K562 (cell line): ENCODE data around the gene HIP1R. TPM values are rescaled to one million over a fixed set of nuclear protein-coding genes. Genes with fewer than 3 reads are reported as not detected.

ENCODE experiments used
- ATAC-seq: fragments of 200-7000 bp; cut with Tn5 transposase; 3 replicates; pipeline ENCODE4 v1.9.1; 2020; ENCODE audit warnings: moderate library complexity
- BruUV-seq: library from RNA; stranded (reverse); fragments of 400-500 nt; replicated peaks from 2 replicates; lab custom pipeline; 2021; lab: Mats Ljungman, UMichigan
- CTCF ChIA-PET: fragments of 300-600 bp; formaldehyde crosslinking; extraction: SDS; loops from one replicate; lab custom pipeline; 2021; ENCODE audit warnings: low intra/inter-chr PET ratio; lab: Yijun Ruan, JAX
- POLR2A ChIA-PET: fragments of 300-600, 350-650 bp; sonication (Branson Sonifier 250); formaldehyde crosslinking; extraction: SDS; loops from one replicate; lab custom pipeline; 2021; ENCODE audit warnings: antibody characterized with exemption, inconsistent platforms; lab: Yijun Ruan, JAX
- DNase-seq, 4 experiments: peaks; one replicate each; pipeline versions ENCODE4 v3.0.0 to v3.0.0-alpha.2; 2011 to 2018; ENCODE audit warnings: low spot score in 3 of 4, mixed read lengths in 3 of 4; ENCODE audit errors: extremely low read depth in 1 of 4
- FAIRE-seq: peaks from 2 replicates; lab custom pipeline; 2011; peaks lifted over from hg19 to GRCh38; lab: Jason Lieb, UNC
- H2AFZ ChIP-seq: 2 replicates; pipeline ENCODE4 v1.6.0; 2011; ENCODE audit warnings: low read depth, low read length, control low read depth, inconsistent platforms
- H3K27ac ChIP-seq: fragments of 200-600 bp; 3 replicates; pipeline ENCODE4 v1.8.0; 2011; ENCODE audit warnings: low read depth, mild to moderate bottlenecking, control low read depth, inconsistent platforms, low read length, moderate library complexity, mixed read lengths; ENCODE audit errors: extremely low read depth
- H3K27me3 ChIP-seq, 2 experiments: fragments of 300-600 bp in 1 of 2; 2 replicates in 1 of 2; 3 replicates in 1 of 2; pipeline versions ENCODE4 v1.6.0 to v1.8.0; 2011; ENCODE audit warnings: inconsistent platforms in 2 of 2, low read length in 2 of 2, mild to moderate bottlenecking in 1 of 2, mixed read lengths in 1 of 2, moderate library complexity in 1 of 2; ENCODE audit not compliant: control insufficient read depth in 2 of 2, insufficient read depth in 2 of 2
- H3K36me3 ChIP-seq: fragments of 300-600 bp; 3 replicates; pipeline ENCODE4 v1.8.0; 2011; ENCODE audit warnings: mild to moderate bottlenecking, low read length, inconsistent platforms; ENCODE audit not compliant: control insufficient read depth, insufficient read depth
- H3K4me1 ChIP-seq, 2 experiments: fragments of 200-600 bp in 1 of 2; replicated peaks in 1 of 2; 2 replicates in 1 of 2; 3 replicates in 1 of 2; pipeline versions ENCODE4 v1.5.1 to v1.8.0; 2011; ENCODE audit warnings: inconsistent platforms in 2 of 2, low read length in 2 of 2, mild to moderate bottlenecking in 1 of 2, mixed read lengths in 1 of 2, moderate library complexity in 1 of 2; ENCODE audit not compliant: control insufficient read depth in 2 of 2, insufficient read depth in 2 of 2
- H3K4me2 ChIP-seq: 2 replicates; pipeline ENCODE4 v1.6.1; 2011; ENCODE audit warnings: low read length, control low read depth, inconsistent platforms, mixed read lengths; ENCODE audit not compliant: insufficient read depth
- H3K4me3 ChIP-seq: fragments of 200-600 bp; sonication (generic), shearing (Covaris generic); 2 replicates; pipeline ENCODE4 v1.5.1; 2016; ENCODE audit warnings: control low read depth, inconsistent platforms
- H3K79me2 ChIP-seq: fragments of 200-600 bp; 3 replicates; pipeline ENCODE4 v1.8.0; 2011; ENCODE audit warnings: low read length, inconsistent platforms; ENCODE audit not compliant: control insufficient read depth, insufficient read depth
- H3K9ac ChIP-seq, 2 experiments: 2 replicates each; pipeline versions ENCODE4 v1.6.0 to v1.6.1; 2011; ENCODE audit warnings: low read depth in 2 of 2, low read length in 2 of 2, control low read depth in 1 of 2, inconsistent platforms in 1 of 2, mild to moderate bottlenecking in 1 of 2, mixed read lengths in 1 of 2; ENCODE audit not compliant: insufficient read depth in 1 of 2
- H3K9me1 ChIP-seq: one replicate; pipeline ENCODE4 v1.6.0; 2011; ENCODE audit warnings: inconsistent platforms, mild to moderate bottlenecking, low read length, moderate library complexity; ENCODE audit not compliant: control insufficient read depth, insufficient read depth
- H3K9me3 ChIP-seq: replicated peaks from 2 replicates; pipeline ENCODE4 v1.5.1; 2011; ENCODE audit warnings: low read depth, low read length, inconsistent platforms; ENCODE audit not compliant: control insufficient read depth, insufficient read depth
- H4K20me1 ChIP-seq: replicated peaks from 2 replicates; pipeline ENCODE4 v1.6.1; 2011; ENCODE audit warnings: low read length, inconsistent platforms, mixed read lengths; ENCODE audit not compliant: control insufficient read depth, insufficient read depth
- CBX1 ChIP-seq: sonication (generic); IDR thresholded peaks from 2 replicates; pipeline ENCODE4 v1.6.1; 2016; ENCODE audit warnings: antibody characterized with exemption, low read depth, mild to moderate bottlenecking
- CEBPG ChIP-seq, 3 experiments: fragments of 200-800 bp in 1 of 3; sonication (Bioruptor generic) in 1 of 3; sonication (generic) in 1 of 3; formaldehyde crosslinking in 1 of 3; IDR thresholded peaks in 2 of 3; conservative IDR thresholded peaks in 1 of 3; 2 replicates each; pipeline versions ENCODE4 v1.6.1 to v1.8.0; 2016 to 2022; ENCODE audit warnings: missing compliant biosample characterization in 2 of 3, missing genetic modification characterization in 2 of 3, mild to moderate bottlenecking in 1 of 3, missing genetic modification reagents in 1 of 3
- CSDE1 ChIP-seq, 2 experiments: fragments of 450-650 bp; IDR thresholded peaks; 2 replicates each; pipeline ENCODE4 v1.6.1; 2016; ENCODE audit warnings: mild to moderate bottlenecking in 1 of 2
- DDX20 ChIP-seq: fragments of 450-650 bp; IDR thresholded peaks from 2 replicates; pipeline ENCODE4 v1.6.1; 2016; ENCODE audit warnings: missing genetic modification characterization, low read depth, mild to moderate bottlenecking, missing compliant biosample characterization, moderate library complexity
- EGR1 ChIP-seq: fragments of 450-650 bp; conservative IDR thresholded peaks from 2 replicates; pipeline ENCODE4 v1.6.1; 2017; ENCODE audit warnings: mild to moderate bottlenecking
- ELF4 ChIP-seq: fragments of 450-650 bp; formaldehyde crosslinking; IDR thresholded peaks from 2 replicates; pipeline ENCODE4 v1.4.0; 2022; ENCODE audit warnings: missing genetic modification characterization
- HDAC1 ChIP-seq, 2 experiments: fragments of 450-650 bp; IDR thresholded peaks; 2 replicates each; pipeline ENCODE4 v1.6.1; 2016 to 2017; ENCODE audit warnings: inconsistent platforms in 1 of 2, mild to moderate bottlenecking in 1 of 2, moderate library complexity in 1 of 2
- HLTF ChIP-seq: fragments of 450-650 bp; IDR thresholded peaks from 2 replicates; pipeline ENCODE4 v1.6.1; 2016
- JUNB ChIP-seq: fragments of 450-650 bp; formaldehyde crosslinking; conservative IDR thresholded peaks from 2 replicates; pipeline ENCODE4 v1.4.0; 2020; ENCODE audit warnings: mild to moderate bottlenecking
- NCOR1 ChIP-seq: fragments of 450-650 bp; IDR thresholded peaks from 2 replicates; pipeline ENCODE4 v1.6.1; 2016; ENCODE audit warnings: mild to moderate bottlenecking, moderate library complexity
- POU5F1 ChIP-seq: fragments of 150-350 bp; IDR thresholded peaks from 2 replicates; pipeline ENCODE4 v1.6.1; 2014; ENCODE audit warnings: borderline replicate concordance, low read length, low read depth, mild to moderate bottlenecking; ENCODE audit not compliant: partially characterized antibody
- SIX5 ChIP-seq, 2 experiments: IDR thresholded peaks; 2 replicates each; pipeline ENCODE4 v1.6.1; 2011; ENCODE audit warnings: low read length in 2 of 2, borderline replicate concordance in 1 of 2, low read depth in 1 of 2, mild to moderate bottlenecking in 1 of 2, moderate library complexity in 1 of 2; ENCODE audit not compliant: insufficient read depth in 1 of 2
- SMARCE1 ChIP-seq: fragments of 450-650 bp; IDR thresholded peaks from 2 replicates; pipeline ENCODE4 v1.7.1; 2016; ENCODE audit warnings: mild to moderate bottlenecking
- SRSF9 ChIP-seq: fragments of 200-400 bp; formaldehyde crosslinking; IDR thresholded peaks from 2 replicates; pipeline ENCODE4 v1.6.1; 2017; ENCODE audit warnings: low read depth, low read length, borderline replicate concordance
- STAT5A ChIP-seq: IDR thresholded peaks from 2 replicates; pipeline ENCODE4 v1.6.1; 2012; ENCODE audit warnings: low read length, inconsistent platforms, borderline replicate concordance
- TARDBP ChIP-seq: fragments of 450-650 bp; IDR thresholded peaks from 2 replicates; pipeline ENCODE4 v1.6.1; 2016
- TEAD1 ChIP-seq, 2 experiments: fragments of 450-650 bp in 1 of 2; sonication (generic) in 1 of 2; formaldehyde crosslinking; IDR thresholded peaks; 2 replicates each; pipeline versions ENCODE4 v1.4.0 to v1.8.0; 2020 to 2022; ENCODE audit warnings: mild to moderate bottlenecking in 2 of 2, missing genetic modification reagents in 1 of 2
- XRCC4 ChIP-seq: IDR thresholded peaks from one replicate; pipeline ENCODE4 v1.6.1; 2011; ENCODE audit not compliant: insufficient read depth, insufficient read length; ENCODE audit errors: extremely low read depth
- ZNF253 ChIP-seq: fragments of 250-450 bp; sonication (Bioruptor Pico); conservative IDR thresholded peaks from 2 replicates; pipeline ENCODE4 v1.6.1; 2021; ENCODE audit warnings: mild to moderate bottlenecking
- ZNF668 ChIP-seq: fragments of 250-450 bp; sonication (Bioruptor Pico); IDR thresholded peaks from 2 replicates; pipeline ENCODE4 v1.8.0; 2022; ENCODE audit warnings: mild to moderate bottlenecking, inconsistent platforms
- ZNF75A ChIP-seq: fragments of 450-650 bp; formaldehyde crosslinking; IDR thresholded peaks from 2 replicates; pipeline ENCODE4 v1.4.0; 2020; ENCODE audit warnings: mild to moderate bottlenecking
- WGBS: fragments of 100-300 bp; shearing (Covaris generic); methylation state at CpG from one replicate; pipeline ENCODE4 v1.1.6; 2016; ENCODE audit warnings: low coverage, mixed read lengths; ENCODE audit not compliant: insufficient coverage; ENCODE audit errors: missing lambda C conversion rate; 5-methylcytosine and 5-hydroxymethylcytosine counted together
- in situ Hi-C: fragments of 300-500 bp; cut with MboI; formaldehyde crosslinking; loops from 4 replicates; pipeline ENCODE4 v1.15.0; 2018; ENCODE audit warnings: inconsistent platforms, mixed read lengths
- intact Hi-C: fragments of 100-400 bp; cut with micrococcal nuclease; formaldehyde crosslinking; loops from 2 replicates; pipeline ENCODE4 v1.14.2; 2022
- polyA plus RNA-seq, 8 experiments: library from polyadenylated mRNA; depleted of rRNA in 4 of 8; stranded (reverse) in 5 of 8; unstranded in 3 of 8; fragments of >200 nt; fragmentation: Nextera tagmentation in 2 of 8; fragmentation: Illumina TruSeq in 1 of 8; extraction: Ambion mirVana in 2 of 8; extraction: Trizol in 1 of 8; gene quantifications; 2 replicates each; pipeline versions ENCODE4 v1.2.1 to v1.2.3, GENCODE V29; 2011 to 2014; ENCODE audit warnings: inconsistent platforms in 1 of 8, missing spikeins in 1 of 8
- total RNA-seq, 7 experiments: library from RNA; depleted of rRNA in 6 of 7; stranded (reverse); fragments of >200 nt in 6 of 7; fragmentation: Illumina TruSeq in 2 of 7; extraction: Trizol in 2 of 7; gene quantifications; 2 replicates each; pipeline versions ENCODE4 v1.2.1 to v1.2.3, GENCODE V29; 2011 to 2021; ENCODE audit warnings: low replicate concordance in 1 of 7

HIP1R gene
- total and polyA plus RNA-seq, 9 of the 15 experiments (the other 6 are each of a cell fraction or from before 2014, with no cell fraction given): 0.15 to 31.0 (median 14.2) TPM

DNA sequence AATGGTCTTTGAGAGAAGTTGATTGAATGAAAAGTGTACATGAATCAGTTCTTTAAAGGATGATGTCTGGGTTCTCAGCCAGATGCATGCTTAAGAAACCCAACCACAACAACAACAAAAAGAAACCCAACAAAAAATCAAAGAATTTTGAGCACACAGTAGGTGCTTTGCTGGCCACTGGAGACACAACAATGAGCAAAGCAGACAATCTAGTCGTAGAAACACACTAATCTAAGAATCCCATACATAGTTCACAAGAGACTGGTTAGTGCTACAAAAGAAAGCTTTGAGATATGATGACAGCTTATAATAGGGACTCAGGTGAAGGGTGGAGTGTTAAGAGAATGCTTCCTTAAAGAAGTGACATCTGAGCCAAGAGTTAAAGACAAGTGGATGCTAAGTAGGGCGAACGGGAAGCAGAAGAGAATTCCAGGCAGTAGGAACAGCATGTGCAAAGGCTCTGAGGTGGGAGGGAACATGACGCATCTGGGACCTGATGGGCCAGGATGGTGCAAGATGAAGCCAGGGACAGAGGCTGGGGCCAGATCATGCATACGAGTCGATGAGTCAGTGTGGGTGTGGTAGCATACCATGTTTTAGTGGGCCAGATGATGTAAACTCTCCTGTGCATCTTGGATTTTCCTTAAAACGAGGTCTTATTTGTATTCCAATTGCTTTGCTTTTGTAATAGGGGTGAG is 4.6 kb upstream of the HIP1R start (continued):
- peak; percentile 95 for TF ChIP-seq CEBPG (CRISPR knock-in tag; IDR thresholded peaks at IDR 0.05)
- TF ChIP-seq CEBPG (tag; conservative IDR thresholded peaks at IDR 0.05 in 1 of 2, IDR thresholded peaks at IDR 0.05 in 1 of 2): peak in 1 of 2 experiments; percentile 80; a peak in 2 of 4 replicates
- peak in 1 of 2 experiments; percentile 90; a peak in 2 of 4 replicates for TF ChIP-seq TEAD1 (CRISPR knock-in tag; IDR thresholded peaks at IDR 0.05)
- TF ChIP-seq HLTF: peak; percentile 94
- TF ChIP-seq SMARCE1: peak; percentile 80

DNA sequence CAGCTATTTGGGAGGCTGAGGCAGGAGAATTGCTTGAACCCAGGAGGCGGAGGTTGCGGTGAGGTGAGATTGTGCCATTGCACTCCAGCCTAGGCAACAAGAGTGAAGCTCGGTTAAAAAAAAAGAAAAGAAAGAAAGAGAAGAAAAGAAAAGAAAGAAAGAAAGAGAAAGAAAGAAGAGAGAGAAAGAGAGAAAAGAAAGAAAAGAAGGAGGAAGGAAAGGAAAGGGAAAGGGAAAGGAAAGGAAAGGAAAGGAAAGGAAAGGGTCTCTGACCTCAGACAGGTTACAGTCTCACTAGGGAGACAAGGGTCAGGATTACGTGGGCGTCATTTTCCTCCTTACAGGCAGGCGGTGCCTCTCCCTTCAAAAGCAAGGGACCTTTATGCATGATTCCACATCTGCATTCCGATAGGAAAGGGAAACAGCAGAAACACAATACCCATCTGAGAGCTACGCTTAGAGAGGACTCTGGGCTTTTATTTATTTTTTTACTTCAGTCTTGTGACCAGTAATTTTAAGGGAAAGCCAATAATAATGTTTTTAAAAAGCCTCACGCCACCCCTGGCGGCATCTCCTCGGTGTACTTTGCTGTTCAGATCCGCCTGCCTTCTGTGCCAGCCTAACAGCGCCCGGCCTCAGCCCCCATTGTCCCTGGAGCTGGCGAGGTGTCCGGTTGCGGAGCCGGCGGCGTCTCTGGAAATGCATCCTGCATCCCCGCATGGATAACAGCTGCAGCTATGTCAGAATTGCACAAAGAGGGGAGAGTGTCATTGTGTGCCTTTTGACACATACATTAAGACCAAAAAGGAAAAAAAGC is 945 bp upstream of the HIP1R start:
- H3K4me1 ChIP-seq: peaks cover 21 to 22% of the 10 kb centered on the region in 2 experiments
- H3K4me3 ChIP-seq: peak overlapping the region; percentile 60; the same call in 1 of the 2 replicates
- H3K27ac ChIP-seq: no peak overlapping the region
- H3K79me2 ChIP-seq: peaks cover 19% of the 10 kb centered on the region
- 0 out of 2 replicates have a peak, but pooled peaks cover 9% of the 10 kb centered on the region for H4K20me1 ChIP-seq
- POLR2A ChIA-PET: interaction anchor here (0.6 to 0.7 kb wide), 2 partner anchors 500 to 809 kb away, joined by 3 read pairs; no protein-coding TSS in a partner anchor
- WGBS: 51% methylated on average over 19 of the region's 21 CpGs
- H3K4me2 ChIP-seq: peak overlapping the region; percentile 59
- intact Hi-C loops: no loop called here
- H3K9me3 ChIP-seq: no peaks in the 10 kb centered on the region
- no peak for FAIRE-seq
- no TSS peak for BruUV-seq
- no peak overlapping the region for H2AFZ ChIP-seq
- CTCF ChIA-PET: no interaction called here
- peak in 2 of 4 experiments; percentile 43 to 46 for DNase-seq
- H3K9me1 ChIP-seq: no peaks in the 10 kb centered on the region
- ATAC-seq: 0 out of 3 replicates have a peak, but pooled peaks have one; percentile 13
- H3K9ac ChIP-seq: no peak overlapping the region
- H3K36me3 ChIP-seq: peaks cover 2% of the 10 kb centered on the region; the same call in 1 of the 3 replicates
- no peaks in the 10 kb centered on the region for H3K27me3 ChIP-seq
- in situ Hi-C loops: no loop called here
- TF ChIP-seq CBX1 (no peak), HDAC1 (IDR thresholded peaks at IDR 0.05) (peak in 1 of 2 experiments; percentile 28; a peak in 1 of 4 replicates), ELF4 (CRISPR knock-in tag) (0 out of 2 replicates have a peak, but pooled peaks have one; percentile 14), POU5F1 (no peak), ZNF75A (CRISPR knock-in tag) (no peak), TARDBP (no peak), JUNB (CRISPR knock-in tag) (no peak), ZNF668 (CRISPR knock-in tag) (no peak), CSDE1 (IDR thresholded peaks at IDR 0.05) (0 out of 4 replicates have a peak, but pooled peaks of 1 of the 2 experiments have one; percentile 41), NCOR1 (0 out of 2 replicates have a peak, but pooled peaks have one; percentile 10), SIX5 (IDR thresholded peaks at IDR 0.05; ENCODE audit: borderline replicate concordance in 1 of 2, insufficient read depth in 1 of 2, low read depth in 1 of 2, low read length in 2 of 2) (no peak), STAT5A (no peak), SRSF9 (no peak), XRCC4 (no peak), ZNF253 (CRISPR knock-in tag) (no peak), DDX20 (tag) (no peak), EGR1 (peak; percentile 93)
